Fibroblast of skin of scalp (primary cell): ENCODE data around the gene PCIF1.

Experiments
- DNase-seq: peaks from one replicate; pipeline ENCODE4 v3.0.0-alpha.2; 2013

The PCIF1 gene

DNA sequence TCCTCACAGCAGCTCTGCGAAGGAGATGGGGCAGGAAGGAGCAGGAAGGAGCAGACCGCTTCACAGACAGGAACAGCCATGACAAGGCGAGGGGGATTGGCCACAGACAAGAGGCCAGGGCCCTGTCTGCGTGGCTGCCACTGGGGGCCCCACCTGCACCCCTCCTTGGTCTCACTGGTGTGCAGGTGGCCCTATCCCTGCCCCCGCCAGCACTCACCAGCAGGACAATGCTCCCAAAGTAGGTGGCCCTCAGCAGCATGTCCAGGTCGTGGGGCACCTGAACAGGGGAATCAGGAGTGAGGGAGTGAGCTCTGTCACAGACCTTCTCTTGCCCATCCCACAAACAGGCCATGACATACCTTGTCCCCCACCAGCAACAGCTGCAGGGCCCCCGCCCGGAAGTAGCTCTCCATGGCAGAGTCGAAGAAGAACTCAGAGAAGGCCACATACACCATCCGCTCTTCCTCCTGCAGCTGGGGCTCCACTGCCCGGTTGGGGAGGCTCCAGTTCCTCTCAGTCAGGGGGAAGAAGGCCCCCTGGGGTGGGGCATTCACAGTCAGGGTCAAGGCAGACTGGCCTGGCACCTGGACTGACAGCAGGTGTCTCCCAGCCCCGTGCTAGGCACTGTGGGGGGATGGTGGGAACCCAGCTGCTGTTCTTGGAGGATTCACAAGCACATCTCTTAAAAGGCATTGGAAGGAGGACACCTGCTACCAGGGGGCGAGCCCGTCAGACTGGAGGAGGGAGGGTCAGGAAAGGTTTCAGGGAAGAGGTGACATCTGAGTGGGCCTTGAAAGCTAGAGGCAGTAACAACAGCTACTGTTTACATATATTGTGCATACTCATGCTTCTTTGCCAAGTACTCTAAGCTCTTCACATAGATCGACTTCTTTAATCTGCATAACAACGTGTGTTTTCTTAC, 29.6 kb upstream of the PCIF1 start:
- no peak for DNase-seq

- peak; percentile 44 for DNase-seq
These were observed 28.9 kb upstream of the PCIF1 start for GRCh38 chr20:45905505-45906079.

DNA sequence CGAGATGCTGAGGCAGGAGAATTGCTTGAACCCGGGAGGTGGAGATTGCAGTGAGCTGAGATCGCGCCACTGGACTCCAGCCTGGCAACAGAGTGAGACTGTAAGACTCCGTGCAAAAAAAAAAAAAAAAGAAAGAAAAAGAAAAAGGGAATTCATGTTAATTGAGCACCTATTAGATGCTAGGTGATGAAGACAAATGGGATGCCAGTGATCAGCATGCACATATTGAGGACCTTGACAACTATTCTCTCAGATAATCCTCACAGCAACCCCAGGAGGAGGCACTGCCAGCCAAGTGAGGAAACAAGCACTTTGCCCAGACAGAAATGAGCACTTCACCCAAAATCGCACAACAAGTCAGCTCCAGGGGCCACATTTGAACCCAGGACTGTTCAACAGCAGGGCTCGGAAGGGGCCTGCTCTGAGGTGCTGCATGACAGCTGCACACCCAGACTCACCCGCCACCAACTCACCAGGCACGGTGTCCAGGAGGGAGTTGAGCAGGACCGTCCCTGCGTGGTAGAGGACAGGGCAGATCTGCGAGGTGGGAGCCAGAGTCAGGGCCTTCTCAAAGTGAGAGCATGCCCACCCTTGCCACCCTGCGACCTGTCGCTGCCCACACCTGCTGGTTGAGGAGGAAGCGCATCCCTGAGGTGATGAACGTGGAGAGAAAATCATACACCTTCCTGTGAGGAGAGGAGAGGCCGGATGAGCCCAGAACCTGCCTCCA, 27.1 kb upstream of the PCIF1 start:
- no peak for DNase-seq

DNA sequence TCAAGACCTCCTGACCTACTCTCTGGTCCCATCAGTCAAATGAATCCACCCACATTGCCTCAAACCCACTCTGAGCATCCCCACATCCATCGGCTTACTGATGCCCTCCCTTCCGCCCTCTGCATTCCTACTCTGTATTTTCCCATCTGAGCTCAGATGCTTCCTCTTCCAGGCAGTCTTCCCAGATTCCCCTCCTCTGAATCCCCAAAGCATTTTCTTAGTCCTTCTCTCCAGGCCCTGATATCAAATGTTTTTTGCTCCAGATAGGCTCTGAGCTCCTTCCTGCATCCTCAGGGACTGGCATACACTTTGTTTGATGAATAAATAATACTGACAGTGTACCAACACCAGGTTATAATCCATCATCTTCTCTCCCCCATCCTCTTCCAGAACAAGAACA, 26.4 kb upstream of the PCIF1 start:
- DNase-seq, result no peak

DNA sequence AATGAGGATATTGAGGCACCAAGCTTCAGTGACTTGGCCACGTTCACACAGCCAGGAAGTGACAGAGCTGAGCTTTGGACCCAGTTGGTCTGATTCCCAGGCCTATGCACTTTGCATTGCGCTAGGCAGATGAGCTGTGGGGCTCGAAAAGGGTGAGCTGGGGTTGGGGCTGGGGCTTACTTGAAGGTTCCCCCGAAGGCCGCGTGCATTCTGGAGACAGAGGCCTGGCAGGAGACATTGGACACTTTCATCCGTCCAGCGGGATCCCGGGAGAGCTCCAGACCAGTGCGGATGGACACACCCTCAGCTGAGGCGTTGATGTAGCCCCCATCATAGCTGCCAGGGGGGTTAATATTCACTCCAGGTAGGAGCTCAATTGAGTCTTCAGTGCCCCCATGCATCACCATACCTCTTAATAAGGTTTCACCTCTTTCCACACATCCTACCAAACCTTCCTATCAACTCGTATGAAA, 25.1 kb upstream of the PCIF1 start:
- DNase-seq, result no peak

GRCh38 chr20:45909817-45910669, 24.4 kb upstream of the PCIF1 start:
- DNase-seq, result no peak

DNA sequence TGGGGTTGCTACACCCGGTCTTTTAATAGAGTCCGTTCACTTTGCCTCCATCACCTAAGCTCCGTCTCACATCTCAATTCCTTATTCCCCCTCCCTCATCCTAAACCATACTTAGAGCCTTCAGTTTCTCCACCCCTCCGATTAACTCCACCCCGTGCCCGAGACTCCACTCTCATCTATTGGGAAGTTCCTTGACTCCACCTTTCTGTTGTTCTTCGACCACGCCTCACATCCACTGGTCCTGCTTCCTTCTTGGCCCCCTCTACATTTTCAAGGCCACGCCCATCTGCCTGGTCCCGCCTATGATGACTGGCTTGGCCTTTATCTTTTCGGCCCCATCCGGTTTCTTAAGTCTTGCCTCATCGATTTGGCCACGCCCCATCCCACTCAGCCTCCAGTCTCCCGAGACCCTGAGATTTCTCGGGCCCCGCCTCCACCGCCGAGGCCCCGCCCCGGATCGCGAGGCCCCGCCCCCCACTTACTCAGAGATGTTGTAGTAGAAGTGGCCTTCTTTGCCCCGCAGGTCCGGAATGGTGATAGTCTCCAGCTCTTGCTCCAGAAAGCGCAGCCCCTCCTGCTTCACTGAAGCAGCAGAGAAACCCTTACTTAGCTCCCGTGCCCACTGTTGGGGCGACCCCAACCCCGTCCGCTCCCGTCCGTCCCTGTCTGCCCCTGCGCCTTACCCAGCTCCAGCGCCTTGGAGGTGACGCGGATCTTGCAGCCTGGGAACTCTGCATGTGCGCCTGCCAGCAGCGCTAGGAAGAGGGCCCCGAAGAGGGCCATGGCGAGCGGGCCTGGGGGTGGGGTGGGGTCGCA, 23.6 kb upstream of the PCIF1 start:
- peak; percentile 100 for DNase-seq

GRCh38 chr20:45911486-45912343, 22.8 kb upstream of the PCIF1 start, which contains the start of gene PLTP:
Gene PLTP (minus strand): TSS chr20:45912155. CDS start chr20:45911452, 703 bp downstream.
- peak; percentile 83 for DNase-seq

DNA sequence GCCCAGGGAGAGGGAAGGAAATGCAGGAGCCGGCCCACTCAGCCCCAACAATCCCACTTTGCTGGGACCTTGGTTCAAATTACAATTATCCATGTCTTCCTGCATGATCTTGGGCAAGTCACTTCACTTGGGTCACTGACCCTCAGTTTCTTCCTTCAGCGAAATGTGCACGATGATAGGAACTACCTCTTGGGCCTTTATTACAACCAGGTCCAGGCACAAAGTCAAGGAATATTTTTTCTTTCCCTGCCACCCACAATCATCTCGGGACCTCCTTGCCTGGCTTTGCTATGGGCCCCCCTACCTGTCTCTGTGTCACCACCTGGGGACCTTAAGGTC, 22.2 kb upstream of the PCIF1 start:
- no peak for DNase-seq

DNA sequence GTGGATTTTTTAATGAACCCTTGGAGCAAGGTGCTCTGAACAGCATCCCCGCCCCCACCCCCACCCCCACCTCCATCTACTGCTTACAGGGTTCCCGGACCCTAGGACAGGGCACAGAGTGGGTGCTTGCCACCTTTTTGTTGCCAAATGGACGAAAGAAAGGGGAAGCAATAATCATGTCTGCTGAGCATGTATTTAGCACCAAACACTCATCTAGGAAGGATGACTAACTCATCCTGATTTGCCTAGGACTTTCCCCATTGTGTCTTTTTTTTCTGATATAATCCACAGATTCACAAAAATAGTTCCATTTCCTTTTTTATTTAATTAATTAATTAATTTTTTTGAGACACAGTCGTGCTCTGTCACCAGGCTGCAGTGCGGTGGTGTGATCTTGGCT, 21.4 kb upstream of the PCIF1 start:
- no peak for DNase-seq

DNA sequence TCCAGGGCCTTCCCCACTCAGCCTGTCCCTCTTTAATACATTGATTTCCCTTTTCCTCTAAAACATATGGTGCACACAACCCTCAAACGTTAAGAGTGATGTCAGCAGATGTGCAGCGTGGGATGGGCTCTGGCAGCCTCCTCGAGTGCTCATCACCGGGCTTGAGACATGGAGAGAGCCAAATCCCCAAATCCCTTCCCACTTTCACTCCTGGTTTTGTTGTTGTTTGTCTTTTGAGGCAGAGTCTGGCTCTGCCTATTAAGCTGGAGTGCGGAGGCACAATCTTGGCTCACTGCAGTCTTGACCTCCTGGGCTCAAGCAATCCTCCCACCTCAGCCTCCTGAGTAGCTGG, 16.7 kb upstream of the PCIF1 start:
- DNase-seq, result no peak

- DNase-seq, result no peak
These were observed 16.2 kb upstream of the PCIF1 start for GRCh38 chr20:45918182-45918737.

- no peak for DNase-seq
These were observed 15.5 kb upstream of the PCIF1 start for GRCh38 chr20:45918779-45919537.

GRCh38 chr20:45919542-45920399, 14.7 kb upstream of the PCIF1 start:
- peak; percentile 59 for DNase-seq

DNA sequence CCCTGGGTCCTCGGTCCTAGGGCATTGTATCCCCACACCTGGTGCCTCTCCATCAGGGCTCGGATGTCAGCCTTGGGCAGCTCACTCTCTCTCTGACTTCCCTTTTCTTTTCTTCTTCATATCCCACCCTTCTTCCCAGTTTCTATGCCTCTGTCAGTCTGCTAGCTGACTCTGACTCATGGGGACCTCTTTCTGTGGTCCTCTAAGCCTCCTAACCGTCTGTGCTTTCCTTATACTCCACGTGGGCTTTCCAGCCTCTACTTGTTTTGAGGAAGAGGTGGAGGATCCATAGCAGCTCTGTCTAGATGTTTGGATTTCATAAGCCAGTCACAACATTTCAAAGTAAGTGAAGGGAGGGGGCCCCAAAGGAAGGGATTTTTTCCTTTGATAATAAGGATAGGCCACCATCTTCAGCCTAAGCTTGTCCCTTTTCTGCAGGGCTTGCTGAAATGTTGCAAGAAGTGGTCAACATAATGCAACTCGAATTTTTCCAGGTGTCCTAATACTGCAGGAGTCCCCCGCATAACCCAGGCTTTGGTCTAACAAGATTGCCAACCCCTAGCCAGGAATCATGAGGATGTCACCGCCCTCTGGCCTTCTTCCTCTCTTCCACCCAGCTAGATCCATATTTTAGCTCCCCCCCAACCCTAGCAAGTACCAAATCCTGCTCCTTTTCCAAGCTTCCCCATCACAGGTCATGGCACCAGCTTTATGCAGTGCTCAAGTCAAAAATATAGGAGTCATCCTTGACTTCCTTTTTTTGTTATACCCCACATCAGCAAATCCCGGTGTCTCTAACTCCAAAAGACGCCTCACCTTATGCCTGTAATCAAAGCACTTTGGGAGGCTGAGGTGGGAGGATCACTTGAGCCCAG, 13.8 kb upstream of the PCIF1 start:
- no peak for DNase-seq

- no peak for DNase-seq
These were observed 12.9 kb upstream of the PCIF1 start for GRCh38 chr20:45921337-45922189.
